Measurements from ENCODE around the gene PTH1R.

Gene PTH1R

GRCh38 chr3:46923559-46924350 is 46.2 kb downstream of the PTH1R start:
- H3K9ac ChIP-seq (ENCODE audit: low read length) = no peak overlapping the region
- no peak overlapping the region for H3K27ac ChIP-seq (ENCODE audit: low read length, poor library complexity, severe bottlenecking)
- H3K4me2 ChIP-seq (ENCODE audit: low read length, poor library complexity, severe bottlenecking) = no peak overlapping the region
- no peak overlapping the region for H2BK15ac ChIP-seq (ENCODE audit: low read depth, poor library complexity, severe bottlenecking)
- no peak overlapping the region for H2BK120ac ChIP-seq (ENCODE audit: low read depth, low read length)
- H3K4ac ChIP-seq (ENCODE audit: low read depth in 1 of 2, low read length in 2 of 2) = peak overlapping the region in 1 of 2 experiments; percentile 31
- peaks cover 6% of the 10 kb centered on the region for H3K9me3 ChIP-seq (ENCODE audit: control insufficient read depth, low read length)
- H3K23ac ChIP-seq (ENCODE audit: low read length in 2 of 2) = no peak overlapping the region
- no peak overlapping the region for H2AFZ ChIP-seq (ENCODE audit: low read depth, low read length)
- peaks cover 69% of the 10 kb centered on the region for H3K79me1 ChIP-seq (replicated peaks; ENCODE audit: low read length, poor library complexity, severe bottlenecking)
- peaks cover 83 to 98% of the 10 kb centered on the region in 2 experiments for H3K36me3 ChIP-seq (ENCODE audit: control insufficient read depth in 1 of 2, insufficient read depth in 2 of 2, low read depth in 1 of 2, low read length in 2 of 2)
- H2BK5ac ChIP-seq (ENCODE audit: low read depth, low read length, poor library complexity, severe bottlenecking) = no peak overlapping the region
- no peak overlapping the region for H2AK5ac ChIP-seq (ENCODE audit: low read length, severe bottlenecking)
- H4K8ac ChIP-seq (ENCODE audit: low read length) = no peak overlapping the region
- H3K14ac ChIP-seq (ENCODE audit: low read length in 2 of 2) = no peak overlapping the region
- H2BK12ac ChIP-seq (ENCODE audit: low read length in 2 of 2) = no peak overlapping the region
- no peaks in the 10 kb centered on the region for H3K27me3 ChIP-seq (ENCODE audit: control insufficient read depth in 1 of 2, insufficient read depth in 1 of 2, low read length in 2 of 2)
- no peak overlapping the region for H3K4me3 ChIP-seq (ENCODE audit: insufficient read depth in 1 of 2, low read depth in 1 of 2, low read length in 2 of 2)
- no peak overlapping the region for H3K18ac ChIP-seq (ENCODE audit: low read depth in 1 of 2, low read length in 2 of 2)
- no peak overlapping the region for H4K91ac ChIP-seq (ENCODE audit: low read length)
- H3K4me1 ChIP-seq (ENCODE audit: control insufficient read depth, insufficient read depth, low read depth, low read length) = peaks cover 12% of the 10 kb centered on the region
- 61% methylated on average over 11 of the region's 11 CpGs for WGBS
- peak; percentile 57 for DNase-seq

GRCh38 chr3:46924921-46925584 is 47.5 kb downstream of the PTH1R start:
- WGBS = 92% methylated on average over 8 of the region's 10 CpGs
- Histone ChIP-seq H3K18ac (ENCODE audit: low read depth in 1 of 2, low read length in 2 of 2) (no peak overlapping the region), H2BK15ac (ENCODE audit: low read depth, poor library complexity, severe bottlenecking) (no peak overlapping the region), H3K4me1 (ENCODE audit: control insufficient read depth, insufficient read depth, low read depth, low read length) (peaks cover 12% of the 10 kb centered on the region), H3K36me3 (ENCODE audit: control insufficient read depth in 1 of 2, insufficient read depth in 2 of 2, low read depth in 1 of 2, low read length in 2 of 2) (peaks cover 82 to 92% of the 10 kb centered on the region in 2 experiments), H3K23ac (ENCODE audit: low read length in 2 of 2) (no peak overlapping the region), H3K9ac (ENCODE audit: low read length) (no peak overlapping the region), H3K4ac (ENCODE audit: low read depth in 1 of 2, low read length in 2 of 2) (no peak overlapping the region), H4K91ac (ENCODE audit: low read length) (no peak overlapping the region), H2BK5ac (ENCODE audit: low read depth, low read length, poor library complexity, severe bottlenecking) (no peak overlapping the region), H2AFZ (ENCODE audit: low read depth, low read length) (no peak overlapping the region), H3K9me3 (ENCODE audit: control insufficient read depth, low read length) (peaks cover 6% of the 10 kb centered on the region), H2AK5ac (ENCODE audit: low read length, severe bottlenecking) (no peak overlapping the region), H3K4me2 (ENCODE audit: low read length, poor library complexity, severe bottlenecking) (no peak overlapping the region), H2BK12ac (ENCODE audit: low read length in 2 of 2) (no peak overlapping the region), H3K27ac (ENCODE audit: low read length, poor library complexity, severe bottlenecking) (no peak overlapping the region), H3K27me3 (ENCODE audit: control insufficient read depth in 1 of 2, insufficient read depth in 1 of 2, low read length in 2 of 2) (no peaks in the 10 kb centered on the region), H3K4me3 (ENCODE audit: insufficient read depth in 1 of 2, low read depth in 1 of 2, low read length in 2 of 2) (no peak overlapping the region), H3K14ac (ENCODE audit: low read length in 2 of 2) (no peak overlapping the region), H4K8ac (ENCODE audit: low read length) (no peak overlapping the region), H2BK120ac (ENCODE audit: low read depth, low read length) (no peak overlapping the region), H3K79me1 (replicated peaks; ENCODE audit: low read length, poor library complexity, severe bottlenecking) (peaks cover 66% of the 10 kb centered on the region)
- DNase-seq = no peak

- peaks cover 6% of the 10 kb centered on the region for H3K9me3 ChIP-seq (ENCODE audit: control insufficient read depth, low read length)
- DNase-seq = no peak
- no peak overlapping the region for H3K4me2 ChIP-seq (ENCODE audit: low read length, poor library complexity, severe bottlenecking)
- no peak overlapping the region for H2AK5ac ChIP-seq (ENCODE audit: low read length, severe bottlenecking)
- peaks cover 17% of the 10 kb centered on the region for H3K4me1 ChIP-seq (ENCODE audit: control insufficient read depth, insufficient read depth, low read depth, low read length)
- peaks cover 82 to 87% of the 10 kb centered on the region in 2 experiments for H3K36me3 ChIP-seq (ENCODE audit: control insufficient read depth in 1 of 2, insufficient read depth in 2 of 2, low read depth in 1 of 2, low read length in 2 of 2)
- no peak overlapping the region for H2BK15ac ChIP-seq (ENCODE audit: low read depth, poor library complexity, severe bottlenecking)
- no peak overlapping the region for H3K27ac ChIP-seq (ENCODE audit: low read length, poor library complexity, severe bottlenecking)
- no peak overlapping the region for H3K9ac ChIP-seq (ENCODE audit: low read length)
- H2AFZ ChIP-seq (ENCODE audit: low read depth, low read length) = no peak overlapping the region
- H2BK12ac ChIP-seq (ENCODE audit: low read length in 2 of 2) = no peak overlapping the region
- H3K18ac ChIP-seq (ENCODE audit: low read depth in 1 of 2, low read length in 2 of 2) = no peak overlapping the region
- no peaks in the 10 kb centered on the region for H3K27me3 ChIP-seq (ENCODE audit: control insufficient read depth in 1 of 2, insufficient read depth in 1 of 2, low read length in 2 of 2)
- 88% methylated on average over 5 of the region's 5 CpGs for WGBS
- H4K91ac ChIP-seq (ENCODE audit: low read length) = no peak overlapping the region
- H2BK120ac ChIP-seq (ENCODE audit: low read depth, low read length) = no peak overlapping the region
- H2BK5ac ChIP-seq (ENCODE audit: low read depth, low read length, poor library complexity, severe bottlenecking) = no peak overlapping the region
- H3K79me1 ChIP-seq (replicated peaks; ENCODE audit: low read length, poor library complexity, severe bottlenecking) = peaks cover 67% of the 10 kb centered on the region
- H3K23ac ChIP-seq (ENCODE audit: low read length in 2 of 2) = no peak overlapping the region
- no peak overlapping the region for H3K4me3 ChIP-seq (ENCODE audit: insufficient read depth in 1 of 2, low read depth in 1 of 2, low read length in 2 of 2)
- no peak overlapping the region for H3K4ac ChIP-seq (ENCODE audit: low read depth in 1 of 2, low read length in 2 of 2)
- H3K14ac ChIP-seq (ENCODE audit: low read length in 2 of 2) = no peak overlapping the region
- no peak overlapping the region for H4K8ac ChIP-seq (ENCODE audit: low read length)
Measured at GRCh38 chr3:46925585-46925934, 48.0 kb downstream of the PTH1R start.

- H3K9ac ChIP-seq (ENCODE audit: low read length) = peak overlapping the region; percentile 7
- 42% methylated on average over 6 of the region's 6 CpGs for WGBS
- no peak overlapping the region for H3K4me2 ChIP-seq (ENCODE audit: low read length, poor library complexity, severe bottlenecking)
- H2BK120ac ChIP-seq (ENCODE audit: low read depth, low read length) = no peak overlapping the region
- H3K4ac ChIP-seq (ENCODE audit: low read depth in 1 of 2, low read length in 2 of 2) = peak overlapping the region in 1 of 2 experiments; percentile 28
- H3K23ac ChIP-seq (ENCODE audit: low read length in 2 of 2) = peak overlapping the region in 1 of 2 experiments; percentile 85
- peaks cover 22% of the 10 kb centered on the region for H3K4me1 ChIP-seq (ENCODE audit: control insufficient read depth, insufficient read depth, low read depth, low read length)
- H4K91ac ChIP-seq (ENCODE audit: low read length) = no peak overlapping the region
- H4K8ac ChIP-seq (ENCODE audit: low read length) = peak overlapping the region; percentile 7
- peaks cover 6% of the 10 kb centered on the region for H3K9me3 ChIP-seq (ENCODE audit: control insufficient read depth, low read length)
- no peak overlapping the region for H2BK5ac ChIP-seq (ENCODE audit: low read depth, low read length, poor library complexity, severe bottlenecking)
- peak overlapping the region; percentile 42 to 48 for H3K18ac ChIP-seq (ENCODE audit: low read depth in 1 of 2, low read length in 2 of 2)
- H3K27ac ChIP-seq (ENCODE audit: low read length, poor library complexity, severe bottlenecking) = no peak overlapping the region
- H3K79me1 ChIP-seq (replicated peaks; ENCODE audit: low read length, poor library complexity, severe bottlenecking) = peaks cover 64% of the 10 kb centered on the region
- peak overlapping the region in 1 of 2 experiments; percentile 41 for H3K14ac ChIP-seq (ENCODE audit: low read length in 2 of 2)
- peaks cover 79 to 82% of the 10 kb centered on the region in 2 experiments for H3K36me3 ChIP-seq (ENCODE audit: control insufficient read depth in 1 of 2, insufficient read depth in 2 of 2, low read depth in 1 of 2, low read length in 2 of 2)
- DNase-seq = peak; percentile 88
- no peak overlapping the region for H2BK12ac ChIP-seq (ENCODE audit: low read length in 2 of 2)
- no peak overlapping the region for H2BK15ac ChIP-seq (ENCODE audit: low read depth, poor library complexity, severe bottlenecking)
- no peak overlapping the region for H3K4me3 ChIP-seq (ENCODE audit: insufficient read depth in 1 of 2, low read depth in 1 of 2, low read length in 2 of 2)
- no peak overlapping the region for H2AFZ ChIP-seq (ENCODE audit: low read depth, low read length)
- no peak overlapping the region for H2AK5ac ChIP-seq (ENCODE audit: low read length, severe bottlenecking)
- no peaks in the 10 kb centered on the region for H3K27me3 ChIP-seq (ENCODE audit: control insufficient read depth in 1 of 2, insufficient read depth in 1 of 2, low read length in 2 of 2)
Measured at GRCh38 chr3:46926039-46926438, 48.5 kb downstream of the PTH1R start.

All from mesenchymal stem cell (in vitro differentiated cells and primary cell).